Suprapubic skin (tissue), 4 donors: Measurements from ENCODE around the gene CWC15. TPM values are rescaled to one million over a fixed set of nuclear protein-coding genes. Genes with fewer than 3 reads are reported as not detected.

ENCODE experiments used
- DNase-seq, 2 donors: peaks; one replicate each; pipeline ENCODE4 v3.0.0-alpha.2; 2019; ENCODE audit warnings: low spot score in 2 of 2
- H3K27ac ChIP-seq: fragments of 200-600 bp; sonication (generic); one replicate; pipeline ENCODE4 v1.5.1; 2019
- H3K27me3 ChIP-seq: fragments of 200-600 bp; sonication (generic); one replicate; pipeline ENCODE4 v1.5.1; 2019
- H3K36me3 ChIP-seq: fragments of 200-600 bp; sonication (generic); one replicate; pipeline ENCODE4 v1.5.1; 2019
- H3K4me1 ChIP-seq: fragments of 200-600 bp; sonication (generic); one replicate; pipeline ENCODE4 v1.5.1; 2019
- H3K4me3 ChIP-seq: fragments of 200-600 bp; sonication (generic); one replicate; pipeline ENCODE4 v1.5.1; 2019; ENCODE audit warnings: mild to moderate bottlenecking
- H3K9me3 ChIP-seq: fragments of 200-600 bp; sonication (generic); one replicate; pipeline ENCODE4 v1.5.1; 2019
- CTCF ChIP-seq, 2 donors: fragments of 200-600 bp in 1 of 2; fragments of 450-650 bp in 1 of 2; sonication (generic) in 1 of 2; IDR thresholded peaks; one replicate each; pipeline ENCODE4 v1.5.1; 2016 to 2019; ENCODE audit warnings: antibody characterized with exemption in 2 of 2, mild to moderate bottlenecking in 1 of 2, moderate library complexity in 1 of 2
- EP300 ChIP-seq: sonication (generic); formaldehyde crosslinking; IDR thresholded peaks from one replicate; pipeline ENCODE4 v1.6.1; 2017; ENCODE audit warnings: antibody characterized with exemption
- POLR2A ChIP-seq, 2 donors: fragments of 450-650 bp; IDR thresholded peaks; one replicate each; pipeline ENCODE4 v1.6.1; 2017; ENCODE audit warnings: antibody characterized with exemption in 2 of 2, mild to moderate bottlenecking in 2 of 2, moderate library complexity in 2 of 2
- POLR2AphosphoS5 ChIP-seq, 3 donors: sonication (generic); formaldehyde crosslinking; IDR thresholded peaks; one replicate each; pipeline ENCODE4 v1.6.1; 2017; ENCODE audit warnings: antibody characterized with exemption in 3 of 3
- WGBS: methylation state at CpG from one replicate; pipeline ENCODE4 v1.1.5; 2018; 5-methylcytosine and 5-hydroxymethylcytosine counted together
- total RNA-seq, 4 donors: library from RNA; depleted of rRNA; stranded (reverse); fragments of >200 nt; gene quantifications; one replicate each; pipeline ENCODE4 v1.1.0, GENCODE V29; 2016

CWC15 gene
- total RNA-seq, 4 donors from 2014 or later, result 30.5 to 60.7 (median 35.1) TPM

- H3K9me3 ChIP-seq, result no peaks in the 10 kb centered on the region
- H3K36me3 ChIP-seq, result peaks cover 11% of the 10 kb centered on the region
- peaks cover 22% of the 10 kb centered on the region for H3K4me1 ChIP-seq
- no peak overlapping the region for H3K27ac ChIP-seq
- no peaks in the 10 kb centered on the region for H3K27me3 ChIP-seq
- WGBS, result 93% methylated on average over 1 of the region's 1 CpG
- no peak for DNase-seq
- TF ChIP-seq POLR2AphosphoS5 (IDR thresholded peaks at IDR 0.05), result no peak
- TF ChIP-seq EP300, result no peak
- no peak for TF ChIP-seq CTCF (IDR thresholded peaks at IDR 0.05)
- no peak for TF ChIP-seq POLR2A (IDR thresholded peaks at IDR 0.05)
- H3K4me3 ChIP-seq, result no peak overlapping the region
Observed at GRCh38 chr11:94975599-94975998, 2.2 kb upstream of the CWC15 start.

GRCh38 chr11:94974178-94974577 lies 822 bp upstream of the CWC15 start:
- TF ChIP-seq POLR2A (IDR thresholded peaks at IDR 0.05) (no peak), POLR2AphosphoS5 (IDR thresholded peaks at IDR 0.05) (no peak)
- 53% methylated on average over 6 of the region's 6 CpGs for WGBS
- Histone ChIP-seq H3K27ac (no peak overlapping the region), H3K4me1 (peaks cover 22% of the 10 kb centered on the region), H3K4me3 (peak overlapping the region; percentile 88), H3K36me3 (peaks cover 25% of the 10 kb centered on the region), H3K9me3 (no peaks in the 10 kb centered on the region), H3K27me3 (no peaks in the 10 kb centered on the region)
- DNase-seq, result no peak

GRCh38 chr11:94972700-94973098 lies 657 bp downstream of the CWC15 start:
- DNase-seq, result no peak
- H3K4me3 ChIP-seq, result peak overlapping the region; percentile 88
- no peak overlapping the region for H3K27ac ChIP-seq
- H3K27me3 ChIP-seq, result no peaks in the 10 kb centered on the region
- H3K9me3 ChIP-seq, result no peaks in the 10 kb centered on the region
- TF ChIP-seq CTCF (IDR thresholded peaks at IDR 0.05) (no peak), POLR2AphosphoS5 (IDR thresholded peaks at IDR 0.05) (no peak), EP300 (no peak), POLR2A (IDR thresholded peaks at IDR 0.05) (no peak)
- peaks cover 40% of the 10 kb centered on the region for H3K36me3 ChIP-seq
- 2% methylated on average over 5 of the region's 5 CpGs for WGBS
- peaks cover 22% of the 10 kb centered on the region for H3K4me1 ChIP-seq

- Histone ChIP-seq H3K36me3 (peaks cover 81% of the 10 kb centered on the region), H3K27me3 (no peaks in the 10 kb centered on the region), H3K27ac (no peak overlapping the region), H3K9me3 (no peaks in the 10 kb centered on the region), H3K4me3 (no peak overlapping the region), H3K4me1 (peaks cover 16% of the 10 kb centered on the region)
- 94% methylated on average over 1 of the region's 1 CpG for WGBS
- no peak for DNase-seq
- TF ChIP-seq CTCF (IDR thresholded peaks at IDR 0.05) (peak in 1 of 2 donors; percentile 47), POLR2AphosphoS5 (IDR thresholded peaks at IDR 0.05) (no peak)
Observed at GRCh38 chr11:94968334-94968958, 4.9 kb downstream of the CWC15 start.

- H3K27ac ChIP-seq, result no peak overlapping the region
- 93% methylated on average over 4 of the region's 4 CpGs for WGBS
- no peaks in the 10 kb centered on the region for H3K4me1 ChIP-seq
- H3K4me3 ChIP-seq, result no peak overlapping the region
- DNase-seq, result no peak
- H3K36me3 ChIP-seq, result peaks cover 98% of the 10 kb centered on the region
- TF ChIP-seq CTCF (IDR thresholded peaks at IDR 0.05), result no peak
- no peak for TF ChIP-seq POLR2A (IDR thresholded peaks at IDR 0.05)
- TF ChIP-seq EP300, result no peak
- TF ChIP-seq POLR2AphosphoS5 (IDR thresholded peaks at IDR 0.05), result no peak
- no peaks in the 10 kb centered on the region for H3K27me3 ChIP-seq
- no peaks in the 10 kb centered on the region for H3K9me3 ChIP-seq
Observed at GRCh38 chr11:94964934-94965333, 8.4 kb downstream of the CWC15 start.

GRCh38 chr11:94961255-94961654 lies 12.1 kb downstream of the CWC15 start:
- no peak for TF ChIP-seq CTCF (IDR thresholded peaks at IDR 0.05)
- TF ChIP-seq POLR2A (IDR thresholded peaks at IDR 0.05), result no peak
- no peak for TF ChIP-seq POLR2AphosphoS5 (IDR thresholded peaks at IDR 0.05)
- TF ChIP-seq EP300, result no peak
- no peaks in the 10 kb centered on the region for H3K27me3 ChIP-seq
- no peak overlapping the region for H3K4me3 ChIP-seq
- H3K36me3 ChIP-seq, result peaks cover 77% of the 10 kb centered on the region
- H3K27ac ChIP-seq, result no peak overlapping the region
- no peaks in the 10 kb centered on the region for H3K4me1 ChIP-seq
- 100% methylated on average over 1 of the region's 1 CpG for WGBS
- H3K9me3 ChIP-seq, result no peaks in the 10 kb centered on the region
- DNase-seq, result no peak
